K562 (cell line): ENCODE results near the gene ITGAV. TPM values are rescaled to one million over a fixed set of nuclear protein-coding genes. Genes with fewer than 3 reads are reported as not detected.

Experiments
- ARID1B ChIP-seq: fragments of 450-650 bp; IDR thresholded peaks from 2 replicates; pipeline ENCODE4 v1.6.1; 2016; ENCODE audit warnings: antibody characterized with exemption, mild to moderate bottlenecking, inconsistent platforms
- ATF7 ChIP-seq: fragments of 450-650 bp; IDR thresholded peaks from 2 replicates; pipeline ENCODE4 v1.7.1; 2014; ENCODE audit warnings: mild to moderate bottlenecking, moderate library complexity
- BACH1 ChIP-seq: fragments of 200-800 bp; sonication (Bioruptor generic); IDR thresholded peaks from 2 replicates; pipeline ENCODE4 v1.6.1; 2016; ENCODE audit warnings: missing genetic modification characterization, missing compliant biosample characterization
- CBX5 ChIP-seq: IDR thresholded peaks from 2 replicates; pipeline ENCODE4 v1.6.1; 2014; ENCODE audit warnings: low read depth, borderline replicate concordance
- ETS1 ChIP-seq: conservative IDR thresholded peaks from 2 replicates; pipeline ENCODE4 v1.6.1; 2011; ENCODE audit warnings: low read depth, mild to moderate bottlenecking, low read length; ENCODE audit not compliant: control insufficient read depth
- FOSL1 ChIP-seq: fragments of 200-800 bp; sonication (Bioruptor generic); conservative IDR thresholded peaks from 2 replicates; pipeline ENCODE4 v1.6.1; 2016; ENCODE audit warnings: missing genetic modification characterization, missing compliant biosample characterization
- KDM1A ChIP-seq, 2 experiments: fragments of 450-650 bp; IDR thresholded peaks; 2 replicates each; pipeline ENCODE4 v1.6.1; 2016; ENCODE audit warnings: mild to moderate bottlenecking in 2 of 2
- MAFK ChIP-seq: IDR thresholded peaks from 2 replicates; pipeline ENCODE4 v1.6.1; 2011; ENCODE audit warnings: low read length, improper control_type of control experiment
- NCOA6 ChIP-seq: fragments of 450-650 bp; IDR thresholded peaks from 2 replicates; pipeline ENCODE4 v1.6.1; 2017; ENCODE audit warnings: mild to moderate bottlenecking
- NR1H2 ChIP-seq: sonication (generic); formaldehyde crosslinking; IDR thresholded peaks from 2 replicates; pipeline ENCODE4 v1.4.0; 2020; ENCODE audit warnings: mild to moderate bottlenecking, missing genetic modification reagents
- PHF21A ChIP-seq: fragments of 450-650 bp; IDR thresholded peaks from 2 replicates; pipeline ENCODE4 v1.6.1; 2017; ENCODE audit warnings: low read depth, borderline replicate concordance
- PML ChIP-seq: IDR thresholded peaks from 2 replicates; pipeline ENCODE4 v1.6.1; 2012; ENCODE audit warnings: low read length, inconsistent platforms
- POLR2B ChIP-seq: fragments of 450-650 bp; IDR thresholded peaks from 2 replicates; pipeline ENCODE4 v1.6.1; 2018; ENCODE audit warnings: low read depth; ENCODE audit not compliant: partially characterized antibody
- POLR2G ChIP-seq: fragments of 200-400 bp; formaldehyde crosslinking; IDR thresholded peaks from 2 replicates; pipeline ENCODE4 v1.6.1; 2017; ENCODE audit warnings: low read depth, mild to moderate bottlenecking, antibody characterized with exemption, low read length, moderate library complexity
- PTBP1 ChIP-seq: fragments of 200-400 bp; formaldehyde crosslinking; IDR thresholded peaks from 2 replicates; pipeline ENCODE4 v1.6.1; 2017; ENCODE audit warnings: low read depth, low read length
- RCOR1 ChIP-seq, 2 experiments: IDR thresholded peaks; 2 replicates each; pipeline ENCODE4 v1.6.1; 2012; ENCODE audit warnings: low read depth in 2 of 2, low read length in 2 of 2, borderline replicate concordance in 1 of 2, improper control_type of control experiment in 1 of 2
- SAFB ChIP-seq: fragments of 200-400 bp; formaldehyde crosslinking; IDR thresholded peaks from 2 replicates; pipeline ENCODE4 v1.6.1; 2017; ENCODE audit warnings: low read depth, low read length, borderline replicate concordance
- SMARCA4 ChIP-seq: fragments of 450-650 bp; IDR thresholded peaks from 2 replicates; pipeline ENCODE4 v1.6.1; 2016
- TAF9B ChIP-seq: fragments of 450-650 bp; IDR thresholded peaks from 2 replicates; pipeline ENCODE4 v1.6.1; 2018; ENCODE audit warnings: mild to moderate bottlenecking; ENCODE audit not compliant: partially characterized antibody
- TAL1 ChIP-seq: fragments of 450-650 bp; IDR thresholded peaks from 2 replicates; pipeline ENCODE4 v1.6.1; 2016; ENCODE audit warnings: mild to moderate bottlenecking
- TBL1XR1 ChIP-seq, 2 experiments: IDR thresholded peaks; 2 replicates each; pipeline ENCODE4 v1.6.1; 2012; ENCODE audit warnings: improper control_type of control experiment in 2 of 2, low read length in 2 of 2, mild to moderate bottlenecking in 1 of 2
- THRAP3 ChIP-seq: fragments of 450-650 bp; IDR thresholded peaks from 2 replicates; pipeline ENCODE4 v1.6.1; 2016; ENCODE audit warnings: mild to moderate bottlenecking, inconsistent platforms, borderline replicate concordance
- WHSC1 ChIP-seq: IDR thresholded peaks from one replicate; pipeline ENCODE4 v1.6.1; 2012; ENCODE audit warnings: low read length, control low read depth, inconsistent platforms
- ZFX ChIP-seq: sonication (generic); formaldehyde crosslinking; IDR thresholded peaks from 2 replicates; pipeline ENCODE4 v1.8.0; 2022; ENCODE audit warnings: mild to moderate bottlenecking, missing genetic modification reagents, moderate library complexity
- polyA plus RNA-seq, 8 experiments: library from polyadenylated mRNA; depleted of rRNA in 4 of 8; stranded (reverse) in 5 of 8; unstranded in 3 of 8; fragments of >200 nt; fragmentation: Nextera tagmentation in 2 of 8; fragmentation: Illumina TruSeq in 1 of 8; extraction: Ambion mirVana in 2 of 8; extraction: Trizol in 1 of 8; gene quantifications; 2 replicates each; pipeline versions ENCODE4 v1.2.1 to v1.2.3, GENCODE V29; 2011 to 2014; ENCODE audit warnings: inconsistent platforms in 1 of 8, missing spikeins in 1 of 8
- total RNA-seq, 7 experiments: library from RNA; depleted of rRNA in 6 of 7; stranded (reverse); fragments of >200 nt in 6 of 7; fragmentation: Illumina TruSeq in 2 of 7; extraction: Trizol in 2 of 7; gene quantifications; 2 replicates each; pipeline versions ENCODE4 v1.2.1 to v1.2.3, GENCODE V29; 2011 to 2021; ENCODE audit warnings: low replicate concordance in 1 of 7
- TF ChIP-seq, protein P1 (sequence below): sonication (generic); IDR thresholded peaks from 2 replicates; pipeline ENCODE4 v1.6.1; 2016
- TF ChIP-seq, protein P2 (sequence below): fragments of 450-650 bp; IDR thresholded peaks from 2 replicates; pipeline ENCODE4 v1.6.1; 2016; ENCODE audit warnings: low read depth, mild to moderate bottlenecking, moderate library complexity
- TF ChIP-seq, protein P3 (sequence below): fragments of 250-450 bp; sonication (Bioruptor Pico); IDR thresholded peaks from 2 replicates; pipeline ENCODE4 v1.8.0; 2022; ENCODE audit warnings: inconsistent platforms, mild to moderate bottlenecking, moderate library complexity, borderline replicate concordance

The ITGAV gene
- total and polyA plus RNA-seq, 9 of the 15 experiments (the other 6 are each of a cell fraction or from before 2014, with no cell fraction given), result 3.7 to 17.7 (median 10.7) TPM

- TF ChIP-seq MAFK (peak; percentile 36; the same call in 1 of the 2 replicates), ATF7 (peak; percentile 74), ZFX (CRISPR knock-in tag) (0 out of 2 replicates have a peak, but pooled peaks have one; percentile 31), RCOR1 (IDR thresholded peaks at IDR 0.05; ENCODE audit: borderline replicate concordance in 1 of 2, low read depth in 2 of 2, low read length in 2 of 2) (0 out of 4 replicates have a peak, but pooled peaks of 1 of the 2 experiments have one; percentile 10), TAL1 (0 out of 2 replicates have a peak, but pooled peaks have one; percentile 29), NR1H2 (no peak), ETS1 (no peak), PHF21A (peak; percentile 19; the same call in 1 of the 2 replicates), PML (peak; percentile 53; the same call in 1 of the 2 replicates), CBX5 (no peak), NCOA6 (peak; percentile 66), ARID1B (peak; percentile 75), SAFB (no peak), FOSL1 (tag) (peak; percentile 61), WHSC1 (no peak), TBL1XR1 (IDR thresholded peaks at IDR 0.05; ENCODE audit: low read length in 2 of 2) (peak in 1 of 2 experiments; percentile 39; a peak in 1 of 4 replicates), PTBP1 (no peak), TAF9B (peak; percentile 74), THRAP3 (0 out of 2 replicates have a peak, but pooled peaks have one; percentile 72), KDM1A (IDR thresholded peaks at IDR 0.05) (peak in 1 of 2 experiments; percentile 51; a peak in 2 of 4 replicates), BACH1 (tag) (peak; percentile 42; the same call in 1 of the 2 replicates), POLR2G (no peak), POLR2B (peak; percentile 34), SMARCA4 (peak; percentile 48)
- TF ChIP-seq, protein P1, sequence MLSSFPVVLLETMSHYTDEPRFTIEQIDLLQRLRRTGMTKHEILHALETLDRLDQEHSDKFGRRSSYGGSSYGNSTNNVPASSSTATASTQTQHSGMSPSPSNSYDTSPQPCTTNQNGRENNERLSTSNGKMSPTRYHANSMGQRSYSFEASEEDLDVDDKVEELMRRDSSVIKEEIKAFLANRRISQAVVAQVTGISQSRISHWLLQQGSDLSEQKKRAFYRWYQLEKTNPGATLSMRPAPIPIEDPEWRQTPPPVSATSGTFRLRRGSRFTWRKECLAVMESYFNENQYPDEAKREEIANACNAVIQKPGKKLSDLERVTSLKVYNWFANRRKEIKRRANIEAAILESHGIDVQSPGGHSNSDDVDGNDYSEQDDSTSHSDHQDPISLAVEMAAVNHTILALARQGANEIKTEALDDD, result peak; percentile 89
- TF ChIP-seq, protein P2, sequence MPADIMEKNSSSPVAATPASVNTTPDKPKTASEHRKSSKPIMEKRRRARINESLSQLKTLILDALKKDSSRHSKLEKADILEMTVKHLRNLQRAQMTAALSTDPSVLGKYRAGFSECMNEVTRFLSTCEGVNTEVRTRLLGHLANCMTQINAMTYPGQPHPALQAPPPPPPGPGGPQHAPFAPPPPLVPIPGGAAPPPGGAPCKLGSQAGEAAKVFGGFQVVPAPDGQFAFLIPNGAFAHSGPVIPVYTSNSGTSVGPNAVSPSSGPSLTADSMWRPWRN, result no peak
- TF ChIP-seq, protein P3, sequence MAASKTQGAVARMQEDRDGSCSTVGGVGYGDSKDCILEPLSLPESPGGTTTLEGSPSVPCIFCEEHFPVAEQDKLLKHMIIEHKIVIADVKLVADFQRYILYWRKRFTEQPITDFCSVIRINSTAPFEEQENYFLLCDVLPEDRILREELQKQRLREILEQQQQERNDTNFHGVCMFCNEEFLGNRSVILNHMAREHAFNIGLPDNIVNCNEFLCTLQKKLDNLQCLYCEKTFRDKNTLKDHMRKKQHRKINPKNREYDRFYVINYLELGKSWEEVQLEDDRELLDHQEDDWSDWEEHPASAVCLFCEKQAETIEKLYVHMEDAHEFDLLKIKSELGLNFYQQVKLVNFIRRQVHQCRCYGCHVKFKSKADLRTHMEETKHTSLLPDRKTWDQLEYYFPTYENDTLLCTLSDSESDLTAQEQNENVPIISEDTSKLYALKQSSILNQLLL (CRISPR knock-in tag), result no peak
Measured at GRCh38 chr2:186590759-186591505, 1.1 kb downstream of the ITGAV start (continued).
